MG63 (cell line): ENCODE results near the gene IL22RA2. TPM values are rescaled to one million over a fixed set of nuclear protein-coding genes. Genes with fewer than 3 reads are reported as not detected.
A peak's percentile ranks its signal among the peaks of the same experiment; 100 is the strongest.
"Not testable (repeated sequence)": the region's sequence is repeated elsewhere in the genome, so short reads cannot be mapped to it uniquely, and the experiment has no call there.

Experiments used
- DNase-seq: peaks from one replicate; pipeline ENCODE4 v3.0.0-alpha.2; 2020
- H3K27me3 ChIP-seq: fragments of 250-450 bp; sonication (Bioruptor Pico); 2 replicates; pipeline ENCODE4 v1.5.1; 2020; ENCODE audit warnings: mild to moderate bottlenecking, moderate library complexity
- H3K36me3 ChIP-seq: fragments of 250-450 bp; sonication (Bioruptor Pico); 2 replicates; pipeline ENCODE4 v1.5.1; 2020; ENCODE audit warnings: mild to moderate bottlenecking, moderate library complexity
- H3K4me3 ChIP-seq: fragments of 250-450 bp; sonication (Bioruptor Pico); 2 replicates; pipeline ENCODE4 v1.5.1; 2020; ENCODE audit warnings: mild to moderate bottlenecking, moderate library complexity
- H3K9me3 ChIP-seq: fragments of 250-450 bp; sonication (Bioruptor Pico); 2 replicates; pipeline ENCODE4 v1.5.1; 2020; ENCODE audit warnings: mild to moderate bottlenecking, moderate library complexity
- total RNA-seq: library from RNA; depleted of rRNA; stranded (reverse); fragments of >200 nt; shearing (Covaris generic); gene quantifications from 2 replicates; pipeline ENCODE4 v1.2.3, GENCODE V29; 2014; ENCODE audit warnings: low replicate concordance

IL22RA2 gene
- total RNA-seq, 1 experiment from 2014 or later = not detected

DNA sequence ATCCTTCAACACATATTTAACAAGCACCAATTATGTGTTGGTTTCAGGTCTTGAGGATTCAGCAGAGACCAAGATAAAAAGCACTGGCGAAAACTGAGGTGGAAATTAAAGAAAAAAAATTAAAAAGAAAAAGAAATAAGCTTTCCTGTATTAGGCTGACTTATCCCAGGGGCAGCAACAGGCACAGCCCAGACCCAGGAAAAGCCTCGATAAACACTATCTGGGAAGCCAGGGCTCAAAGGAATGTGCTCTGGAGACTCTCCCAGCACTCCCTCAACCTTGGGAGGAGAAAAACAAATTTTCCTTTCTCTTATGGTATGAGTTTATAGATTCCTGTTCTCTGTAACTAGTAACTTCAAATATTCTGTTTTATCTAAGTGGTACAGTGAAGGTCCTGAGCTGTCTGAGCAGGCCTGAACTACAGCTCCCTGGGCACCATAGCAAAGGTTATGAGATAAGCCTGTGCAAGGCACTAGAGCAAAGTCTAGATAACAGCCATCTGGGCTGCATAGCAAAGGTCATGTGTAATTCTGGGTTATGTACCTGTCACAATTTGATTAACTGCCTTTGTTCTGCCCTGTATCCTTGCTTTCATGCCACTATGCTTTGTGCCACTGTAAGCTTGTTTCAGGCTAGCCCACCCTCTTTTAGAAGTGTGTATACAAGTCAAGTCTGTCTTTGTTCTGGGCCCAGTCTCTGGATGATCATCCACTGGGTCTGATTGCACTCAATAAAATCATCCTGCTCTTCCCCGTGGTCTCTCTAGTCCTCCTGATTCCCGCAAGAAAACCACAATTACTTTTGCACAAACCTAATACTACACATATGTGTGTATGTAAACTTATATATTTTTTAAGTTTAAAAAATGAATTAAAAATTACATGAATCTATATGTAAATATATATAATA lies 54.0 kb downstream of the IL22RA2 start:
- H3K9me3 ChIP-seq = no peaks in the 10 kb centered on the region
- H3K4me3 ChIP-seq = no peak overlapping the region
- H3K27me3 ChIP-seq = no peaks in the 10 kb centered on the region
- no peaks in the 10 kb centered on the region for H3K36me3 ChIP-seq
- no peak for DNase-seq

DNA sequence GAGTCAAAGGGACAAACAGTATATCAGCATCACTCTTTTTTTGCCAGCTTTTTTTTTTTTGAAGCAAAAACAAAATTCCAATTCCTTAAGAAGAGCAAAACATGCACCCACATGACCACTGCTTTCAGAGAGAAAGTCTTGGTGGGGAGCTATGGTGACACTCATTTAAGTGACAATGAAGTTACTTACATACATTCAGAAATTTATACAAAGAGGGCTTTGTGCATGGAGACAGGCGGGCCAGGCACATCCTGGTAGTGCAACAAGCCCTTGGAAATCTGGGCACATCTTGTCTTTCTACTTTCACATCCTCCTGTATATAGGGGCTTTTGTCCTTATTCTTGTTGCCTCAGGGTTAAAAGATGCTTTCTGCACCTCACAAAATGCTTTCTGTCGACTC lies 55.9 kb downstream of the IL22RA2 start:
- Histone ChIP-seq H3K36me3 (no peaks in the 10 kb centered on the region), H3K9me3 (no peaks in the 10 kb centered on the region), H3K27me3 (no peaks in the 10 kb centered on the region), H3K4me3 (no peak overlapping the region)
- no peak for DNase-seq

DNA sequence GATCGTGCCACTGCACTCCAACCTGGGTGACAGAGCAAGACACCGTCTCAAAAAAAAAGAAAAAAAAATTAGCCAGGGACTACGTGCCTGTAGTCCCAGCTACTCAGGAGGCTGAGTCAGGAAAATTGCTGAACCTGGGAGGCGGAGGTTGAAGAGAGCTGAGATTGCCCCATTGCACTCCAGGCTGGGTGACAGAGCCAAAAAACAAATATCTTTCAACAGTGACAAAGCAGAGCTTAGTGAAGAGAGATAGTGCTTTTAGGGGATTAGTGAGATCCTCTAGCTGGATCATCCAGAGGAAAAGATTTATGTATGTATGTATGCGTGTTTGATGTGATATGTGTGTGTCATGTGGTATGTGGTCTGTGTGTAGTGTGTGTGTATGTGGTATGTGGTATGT lies 56.6 kb downstream of the IL22RA2 start:
- no peaks in the 10 kb centered on the region for H3K36me3 ChIP-seq
- no peak for DNase-seq
- H3K4me3 ChIP-seq = no peak overlapping the region
- H3K27me3 ChIP-seq = no peaks in the 10 kb centered on the region
- H3K9me3 ChIP-seq = no peaks in the 10 kb centered on the region

DNA sequence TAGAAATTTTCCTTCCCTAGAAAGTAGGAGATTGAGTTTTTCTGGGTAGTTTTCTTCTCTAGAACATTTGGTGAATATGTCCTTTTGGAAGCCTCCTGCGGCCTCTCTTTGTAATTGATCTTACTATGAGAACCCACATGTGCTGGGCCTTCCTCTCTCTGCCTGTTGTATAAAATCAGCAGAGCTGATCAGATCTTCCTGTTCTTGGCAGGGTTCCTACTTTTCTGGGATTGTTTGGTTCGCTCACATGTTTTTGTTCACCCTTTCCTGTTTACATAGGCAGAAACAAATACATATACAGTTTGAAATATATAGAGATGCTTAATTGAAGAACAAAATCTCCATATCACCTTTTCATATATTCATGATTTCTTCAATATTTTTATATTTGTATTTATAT lies 57.8 kb downstream of the IL22RA2 start:
- DNase-seq = no peak
- Histone ChIP-seq H3K4me3 (no peak overlapping the region), H3K27me3 (no peaks in the 10 kb centered on the region), H3K36me3 (no peaks in the 10 kb centered on the region), H3K9me3 (no peaks in the 10 kb centered on the region)

DNA sequence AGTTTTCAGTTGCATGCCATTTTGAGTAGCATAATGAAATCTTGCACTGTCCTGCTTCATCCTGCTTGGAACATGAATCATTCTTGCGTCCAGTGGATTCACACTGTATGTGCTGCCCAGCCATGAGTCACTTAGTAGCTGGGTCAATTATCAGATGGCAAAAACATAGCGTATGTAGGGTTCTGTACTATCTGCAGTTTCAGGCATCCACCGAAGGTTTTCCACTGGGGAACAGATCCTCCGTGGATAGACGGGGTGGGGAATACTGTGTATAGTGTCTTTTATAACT lies 61.4 kb downstream of the IL22RA2 start:
- Histone ChIP-seq H3K4me3 (no peak overlapping the region), H3K9me3 (no peaks in the 10 kb centered on the region), H3K27me3 (no peaks in the 10 kb centered on the region), H3K36me3 (no peaks in the 10 kb centered on the region)
- DNase-seq = peak; percentile 76

DNA sequence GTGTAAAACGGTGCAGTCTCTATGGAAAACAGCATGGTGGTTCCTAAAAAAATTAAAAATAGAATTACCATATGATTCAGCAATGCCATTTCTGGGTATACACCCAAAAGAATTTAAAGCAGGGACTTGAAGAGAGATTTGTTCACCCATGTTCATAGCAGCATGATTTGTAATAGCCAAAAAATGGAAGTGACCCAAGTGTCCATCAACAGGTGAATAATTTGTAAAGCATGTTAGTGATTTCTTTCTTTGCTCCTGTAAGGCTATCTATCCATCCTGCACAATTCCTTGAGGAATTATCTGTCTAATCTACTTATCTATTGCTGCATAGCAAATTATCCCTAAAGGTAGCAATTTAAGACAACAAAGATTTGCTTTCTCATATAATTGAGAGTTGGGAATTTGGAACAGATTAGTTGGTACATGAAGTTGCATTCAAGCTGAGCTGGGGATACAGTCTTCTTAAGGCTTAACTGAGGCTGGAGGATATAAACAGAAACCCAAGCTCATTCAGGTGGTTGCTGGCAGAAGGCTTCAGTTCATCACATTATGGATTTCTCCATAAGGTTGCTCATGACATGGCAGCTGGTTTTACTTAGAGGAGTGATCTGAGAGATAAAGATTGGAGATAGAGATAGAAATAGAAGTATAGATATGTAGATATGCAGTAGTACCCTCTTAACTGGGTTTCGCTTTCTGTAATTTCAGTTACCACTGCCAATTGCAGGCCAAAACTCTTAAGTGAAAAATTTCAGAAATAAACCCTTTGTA lies 62.0 kb downstream of the IL22RA2 start:
- H3K36me3 ChIP-seq = no peaks in the 10 kb centered on the region
- H3K4me3 ChIP-seq = no peak overlapping the region
- no peak for DNase-seq
- H3K27me3 ChIP-seq = no peaks in the 10 kb centered on the region
- no peaks in the 10 kb centered on the region for H3K9me3 ChIP-seq

DNA sequence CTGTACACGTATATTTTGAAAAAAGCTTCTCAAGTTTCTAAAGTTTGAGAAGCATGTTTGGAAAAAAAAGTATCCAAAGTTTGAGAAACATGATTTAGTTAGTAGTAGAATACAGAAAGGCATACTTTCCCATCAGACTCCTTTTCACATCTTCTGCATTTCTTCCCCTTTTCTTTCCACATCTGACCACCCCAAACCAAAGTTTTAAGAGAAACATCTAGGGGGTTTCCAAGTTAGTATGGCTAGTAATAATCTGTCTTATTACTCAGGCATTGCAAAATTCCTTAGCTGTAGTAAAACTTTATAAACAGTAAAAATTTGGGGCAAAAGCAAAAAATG lies 65.7 kb downstream of the IL22RA2 start:
- Histone ChIP-seq H3K9me3 (no peaks in the 10 kb centered on the region), H3K27me3 (no peaks in the 10 kb centered on the region), H3K4me3 (no peak overlapping the region), H3K36me3 (no peaks in the 10 kb centered on the region)
- no peak for DNase-seq

DNA sequence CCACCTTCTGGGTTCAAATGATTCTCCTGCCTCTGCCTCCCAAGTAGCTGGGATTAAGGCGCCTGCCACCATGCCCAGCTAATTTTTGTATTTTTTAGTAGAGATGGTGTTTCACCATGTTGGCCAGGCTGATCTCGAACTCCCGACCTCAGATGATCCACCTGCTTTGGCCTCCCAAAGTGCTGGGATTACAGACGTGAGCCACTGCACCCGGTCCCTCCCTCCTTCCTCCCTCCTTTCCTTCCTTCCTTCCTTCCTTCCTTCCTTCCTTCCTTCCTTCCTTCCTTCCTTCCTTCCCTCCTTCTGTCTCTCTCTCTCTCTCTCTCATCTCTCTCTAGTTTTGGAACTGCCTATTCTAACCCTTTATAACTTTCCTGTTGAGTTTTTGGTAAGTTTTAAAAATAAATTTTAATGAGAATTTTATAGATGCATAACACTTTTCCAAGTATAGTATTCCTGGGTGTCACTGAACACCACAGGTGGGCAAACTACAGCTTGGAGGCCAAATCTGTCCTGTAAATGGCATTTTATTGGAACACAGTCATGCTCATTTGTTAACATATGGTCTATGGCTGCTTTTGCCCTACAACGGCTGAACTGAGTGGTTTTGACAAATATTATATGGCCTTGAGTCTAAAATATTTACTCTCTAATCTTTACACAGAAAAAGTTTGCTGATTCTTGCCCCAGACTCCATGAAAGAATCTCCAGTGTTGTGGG lies 66.2 kb downstream of the IL22RA2 start:
- H3K9me3 ChIP-seq, H3K27me3 ChIP-seq, DNase-seq, H3K36me3 ChIP-seq, H3K4me3 ChIP-seq: not testable (repeated sequence)

DNA sequence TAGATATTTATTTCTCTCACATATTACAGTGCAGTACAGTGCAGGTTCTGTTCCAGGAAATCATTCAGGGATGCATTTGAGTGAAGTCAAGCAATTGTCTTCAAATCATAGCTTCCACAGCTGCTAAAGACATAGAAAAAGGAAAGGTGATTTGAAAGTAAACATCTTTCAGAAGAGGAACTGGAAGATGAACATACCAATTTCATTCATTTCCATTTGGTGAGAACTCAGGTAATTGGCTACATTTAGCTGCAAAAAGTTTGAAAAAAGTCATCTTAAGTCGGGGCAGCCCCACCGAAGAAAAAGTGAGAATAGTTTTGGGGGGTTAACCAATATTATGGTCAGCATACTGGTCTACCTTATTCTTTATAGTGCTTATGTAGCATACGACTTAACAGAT lies 67.3 kb downstream of the IL22RA2 start:
- no peaks in the 10 kb centered on the region for H3K36me3 ChIP-seq
- no peak overlapping the region for H3K4me3 ChIP-seq
- no peaks in the 10 kb centered on the region for H3K27me3 ChIP-seq
- no peaks in the 10 kb centered on the region for H3K9me3 ChIP-seq
- no peak for DNase-seq

DNA sequence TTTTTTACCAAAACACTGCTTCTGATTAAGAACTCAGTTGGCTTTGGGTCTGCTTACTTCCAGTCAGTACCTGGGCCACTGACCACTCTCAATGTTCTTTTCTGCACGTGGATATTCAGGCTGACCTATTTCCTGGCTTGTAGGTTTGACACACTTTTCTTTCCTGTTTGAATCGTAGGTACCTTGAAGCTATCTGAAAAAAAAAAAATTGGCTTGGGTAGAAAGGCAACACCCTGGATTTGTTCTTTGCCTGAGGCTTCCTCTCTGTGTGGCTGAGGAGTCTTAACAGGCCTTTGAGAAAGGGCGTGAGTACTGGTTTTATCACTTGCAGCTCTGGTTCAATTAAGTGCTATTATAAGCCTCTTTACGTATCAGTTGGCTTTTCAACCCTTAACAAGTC lies 68.1 kb downstream of the IL22RA2 start:
- no peaks in the 10 kb centered on the region for H3K36me3 ChIP-seq
- DNase-seq = no peak

DNA sequence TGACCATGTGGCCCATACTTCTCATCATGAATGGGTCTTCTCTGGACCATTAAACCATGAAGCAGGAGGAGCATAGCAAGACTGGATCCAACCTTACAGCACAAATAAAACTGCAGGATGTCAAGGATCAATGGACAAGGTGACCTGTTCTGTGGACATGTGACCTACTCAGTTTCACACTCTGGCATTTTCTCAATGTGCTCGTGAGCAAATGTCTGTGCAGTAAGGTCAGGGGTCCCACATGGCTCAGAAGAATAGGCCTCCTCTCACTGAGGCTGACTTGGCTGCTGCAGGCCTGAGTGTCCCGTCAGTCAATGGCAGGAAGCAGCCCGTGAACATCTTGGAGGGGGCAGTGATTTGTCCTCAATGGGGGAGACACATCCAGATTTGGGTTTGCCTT lies 68.5 kb downstream of the IL22RA2 start:
- no peaks in the 10 kb centered on the region for H3K9me3 ChIP-seq
- DNase-seq = no peak
- H3K4me3 ChIP-seq = no peak overlapping the region
- no peaks in the 10 kb centered on the region for H3K27me3 ChIP-seq
- H3K36me3 ChIP-seq = no peaks in the 10 kb centered on the region

More for the DNA sequence above, 68.1 kb downstream of the IL22RA2 start:
- no peak overlapping the region for H3K4me3 ChIP-seq
- no peaks in the 10 kb centered on the region for H3K27me3 ChIP-seq
- H3K9me3 ChIP-seq = no peaks in the 10 kb centered on the region

DNA sequence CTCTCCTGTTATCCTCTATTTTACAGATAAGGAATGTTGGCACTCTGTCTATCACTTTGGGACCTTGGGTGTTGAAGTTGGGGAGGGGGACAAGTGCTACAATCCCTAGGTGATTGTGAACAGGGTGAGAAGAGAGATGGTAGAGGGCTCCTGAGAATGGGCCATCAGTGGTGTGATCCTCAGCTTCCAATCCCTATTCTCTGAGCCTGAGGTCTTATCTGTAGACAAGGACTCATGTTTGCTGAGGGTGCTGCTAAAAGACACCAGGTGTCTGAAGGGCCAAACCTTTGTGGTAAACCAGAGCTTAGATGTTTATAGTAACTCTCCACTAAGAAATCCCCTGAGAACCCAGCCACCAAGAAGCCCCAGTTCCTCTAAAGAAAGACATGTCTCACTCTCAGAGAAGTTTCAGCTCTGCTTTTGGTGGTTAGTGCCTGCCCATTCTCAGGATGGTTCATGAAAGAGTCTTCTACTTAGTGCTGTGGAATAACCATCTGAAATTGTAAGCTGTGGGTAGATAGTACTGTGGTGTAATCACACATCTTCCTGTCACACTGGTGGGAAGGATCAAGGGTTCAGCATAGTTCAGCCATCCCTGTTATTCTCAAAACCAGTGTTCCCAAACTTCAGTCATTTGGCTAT lies 70.5 kb downstream of the IL22RA2 start:
- H3K4me3 ChIP-seq = no peak overlapping the region
- H3K27me3 ChIP-seq = no peaks in the 10 kb centered on the region
- H3K36me3 ChIP-seq = no peaks in the 10 kb centered on the region
- H3K9me3 ChIP-seq = no peaks in the 10 kb centered on the region
- no peak for DNase-seq

DNA sequence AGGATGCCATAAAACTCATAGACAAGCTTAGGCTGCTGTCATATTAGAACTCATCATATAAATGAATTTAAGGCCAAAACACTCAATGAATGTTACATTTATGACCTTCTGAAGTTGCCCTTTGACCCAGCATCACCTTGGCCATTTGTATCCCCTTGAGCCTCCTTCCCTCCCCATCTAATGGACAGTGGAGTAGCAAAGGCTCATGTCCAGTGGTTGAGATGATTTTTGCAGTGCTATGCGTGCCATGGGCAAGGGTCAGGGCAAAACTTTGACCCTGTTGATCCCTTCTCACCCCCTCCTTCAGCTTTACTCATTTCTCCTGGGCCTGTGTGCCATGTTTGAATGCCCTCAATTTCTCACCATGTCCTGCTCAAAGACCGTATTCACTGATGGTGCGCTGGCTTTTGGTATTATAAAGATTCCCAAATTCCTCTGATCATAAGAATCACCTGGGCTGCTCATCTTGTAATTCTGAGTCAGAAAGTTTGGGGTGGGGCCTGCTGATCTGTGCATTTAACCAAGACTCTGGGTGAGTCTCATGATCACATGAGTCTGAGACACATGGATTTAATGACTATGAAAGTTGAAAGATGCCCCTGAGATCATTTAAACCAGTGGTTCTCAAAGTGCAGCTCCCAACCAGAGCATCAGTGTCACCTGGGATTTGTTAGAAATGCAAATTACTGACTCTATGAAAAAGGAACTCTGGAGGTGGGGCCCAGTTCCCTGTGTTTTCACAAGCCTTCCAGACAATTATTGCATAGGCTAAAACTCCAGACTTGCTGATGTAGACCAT lies 71.2 kb downstream of the IL22RA2 start:
- DNase-seq = no peak
- no peaks in the 10 kb centered on the region for H3K27me3 ChIP-seq
- H3K9me3 ChIP-seq = no peaks in the 10 kb centered on the region
- no peak overlapping the region for H3K4me3 ChIP-seq
- no peaks in the 10 kb centered on the region for H3K36me3 ChIP-seq

DNA sequence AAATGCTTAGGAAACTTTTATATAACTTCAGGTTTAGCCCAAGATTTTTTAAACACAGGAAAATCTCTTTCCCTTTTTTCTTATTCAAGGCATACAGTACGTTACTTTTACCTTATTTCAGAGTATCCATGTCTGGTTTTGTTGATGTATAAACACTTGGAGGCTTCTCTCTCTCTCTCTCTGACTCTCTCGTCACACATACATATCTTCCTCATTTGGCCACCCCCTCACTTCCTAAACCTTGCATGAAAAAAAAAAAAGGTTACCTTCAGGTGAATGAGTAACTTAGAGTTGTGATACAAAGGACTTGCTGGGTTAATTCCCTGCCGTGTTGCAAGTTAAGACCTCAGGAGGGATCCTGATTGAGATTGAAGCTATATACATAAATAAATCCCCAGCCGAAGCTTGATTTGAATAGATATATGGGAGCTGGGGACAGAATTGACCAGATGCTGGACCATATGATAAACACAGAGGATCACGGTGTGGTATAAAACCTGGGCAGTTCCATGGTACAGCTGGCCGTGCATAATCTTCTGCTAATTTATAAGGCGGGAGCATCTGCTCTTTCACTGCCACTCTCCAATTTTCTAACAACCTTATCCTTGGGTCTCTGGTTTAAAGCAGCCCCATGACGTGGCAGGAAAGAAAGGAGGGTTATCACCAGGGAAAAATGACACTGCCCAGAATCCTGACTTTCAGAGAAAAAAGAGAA lies 73.6 kb downstream of the IL22RA2 start:
- Histone ChIP-seq H3K36me3 (no peaks in the 10 kb centered on the region), H3K27me3 (no peaks in the 10 kb centered on the region), H3K4me3 (no peak overlapping the region), H3K9me3 (no peaks in the 10 kb centered on the region)
- no peak for DNase-seq

DNA sequence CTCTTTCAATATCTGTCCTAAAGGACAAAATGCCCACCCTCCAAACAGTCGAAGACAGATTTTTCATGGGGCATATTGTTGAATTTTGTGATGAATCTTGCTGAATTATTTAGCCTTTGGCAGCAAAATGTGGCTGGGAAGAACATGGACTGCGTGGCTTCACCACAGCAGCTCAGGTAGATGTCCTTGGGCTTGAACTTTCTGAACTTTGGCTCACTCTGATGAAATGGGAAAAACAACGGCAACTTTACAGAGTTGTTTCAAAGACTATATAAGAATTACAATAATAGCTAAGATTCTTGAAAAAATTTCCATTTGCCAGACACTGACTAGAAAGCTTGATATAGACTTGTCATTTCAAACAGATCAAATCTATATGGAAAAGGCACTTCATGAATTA lies 75.9 kb downstream of the IL22RA2 start:
- no peaks in the 10 kb centered on the region for H3K9me3 ChIP-seq
- H3K27me3 ChIP-seq = no peaks in the 10 kb centered on the region
- H3K4me3 ChIP-seq = no peak overlapping the region
- DNase-seq = no peak
- no peaks in the 10 kb centered on the region for H3K36me3 ChIP-seq

DNA sequence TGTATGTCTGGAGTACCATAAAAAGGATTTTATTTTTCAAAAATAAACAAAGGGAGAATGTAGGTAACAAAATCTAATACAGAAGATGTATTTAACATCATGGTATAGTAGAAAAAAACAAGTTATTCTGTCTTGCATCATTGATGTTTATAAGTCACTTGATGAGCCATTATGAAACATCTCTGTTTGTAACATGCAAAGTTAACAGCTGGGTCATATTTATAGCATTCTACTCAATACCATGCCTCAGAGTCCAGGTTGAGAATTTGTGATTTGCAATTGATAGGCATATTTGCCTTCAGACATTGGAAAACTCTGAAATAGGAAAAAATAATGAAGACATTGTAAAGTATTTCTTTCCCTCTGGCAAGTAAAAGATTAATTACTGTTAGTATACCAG lies 76.4 kb downstream of the IL22RA2 start:
- Histone ChIP-seq H3K9me3 (no peaks in the 10 kb centered on the region), H3K4me3 (no peak overlapping the region), H3K36me3 (no peaks in the 10 kb centered on the region), H3K27me3 (no peaks in the 10 kb centered on the region)
- no peak for DNase-seq
